Spinal cord (tissue), 10 donors: ENCODE results near the gene DTX3. TPM values are rescaled to one million over a fixed set of nuclear protein-coding genes. Genes with fewer than 3 reads are reported as not detected.

ENCODE experiments used
- DNase-seq, 6 donors: peaks; one replicate each; pipeline versions ENCODE4 v3.0.0 to v3.0.0-alpha.2; 2013 to 2015; ENCODE audit warnings: low spot score in 6 of 6, low read depth in 4 of 6
- H3K27ac ChIP-seq: one replicate; pipeline ENCODE4 v1.5.1; 2013; ENCODE audit warnings: low read depth, low read length, control low read depth
- H3K27me3 ChIP-seq: one replicate; pipeline ENCODE4 v1.6.1; 2013; ENCODE audit warnings: low read length; ENCODE audit not compliant: control insufficient read depth, insufficient read depth
- H3K36me3 ChIP-seq: one replicate; pipeline ENCODE4 v1.6.1; 2013; ENCODE audit warnings: low read length; ENCODE audit not compliant: control insufficient read depth, insufficient read depth
- H3K4me1 ChIP-seq: one replicate; pipeline ENCODE4 v1.6.1; 2013; ENCODE audit warnings: low read length; ENCODE audit not compliant: control insufficient read depth, insufficient read depth
- H3K4me3 ChIP-seq: one replicate; pipeline ENCODE4 v1.5.1; 2013; ENCODE audit warnings: low read depth, low read length, control low read depth
- H3K9me3 ChIP-seq: one replicate; pipeline ENCODE4 v1.6.1; 2013; ENCODE audit warnings: low read length; ENCODE audit not compliant: control insufficient read depth, insufficient read depth
- WGBS: methylation state at CpG from one replicate; pipeline ENCODE4 v1.1.5; 2013; ENCODE audit warnings: missing lambda C conversion rate; ENCODE audit not compliant: insufficient coverage; 5-methylcytosine and 5-hydroxymethylcytosine counted together
- polyA plus RNA-seq, 2 donors: library from polyadenylated mRNA; unstranded; fragments of 120-200 nt; gene quantifications; one replicate each; pipeline ENCODE4 v1.2.1, GENCODE V29; 2013; ENCODE audit not compliant: insufficient read length in 2 of 2
- total RNA-seq, 2 donors: library from RNA; depleted of rRNA in 1 of 2; stranded (reverse); fragments of 120-200 nt in 1 of 2; fragments of >200 nt in 1 of 2; gene quantifications; one replicate each; pipeline versions ENCODE4 v1.2.3 to v1.2.4, GENCODE V29; 2013 to 2014
- donor health status: healthy.

Gene DTX3
- total and polyA plus RNA-seq, 4 donors = 36.2 to 162 (median 105) TPM

- 70% methylated on average over 2 of the region's 2 CpGs for WGBS
- peaks cover 32% of the 10 kb centered on the region for H3K4me1 ChIP-seq
- no peak for DNase-seq
- peaks cover 79% of the 10 kb centered on the region for H3K27me3 ChIP-seq
- H3K9me3 ChIP-seq = no peaks in the 10 kb centered on the region
- no peak overlapping the region for H3K4me3 ChIP-seq
- H3K36me3 ChIP-seq = peaks cover 28% of the 10 kb centered on the region
- no peak overlapping the region for H3K27ac ChIP-seq
Measured at GRCh38 chr12:57623385-57623784, 18.8 kb downstream of the DTX3 start.

GRCh38 chr12:57623811-57624390 is 19.3 kb downstream of the DTX3 start:
- H3K4me3 ChIP-seq = no peak overlapping the region
- H3K36me3 ChIP-seq = peaks cover 33% of the 10 kb centered on the region
- H3K9me3 ChIP-seq = no peaks in the 10 kb centered on the region
- DNase-seq = no peak
- H3K4me1 ChIP-seq = peaks cover 32% of the 10 kb centered on the region
- WGBS = 62% methylated on average over 3 of the region's 5 CpGs
- no peak overlapping the region for H3K27ac ChIP-seq
- peaks cover 84% of the 10 kb centered on the region for H3K27me3 ChIP-seq

- DNase-seq = no peak
- WGBS = 70% methylated on average over 8 of the region's 8 CpGs
- peaks cover 79% of the 10 kb centered on the region for H3K27me3 ChIP-seq
Measured at GRCh38 chr12:57624441-57625220, 20.0 kb downstream of the DTX3 start.

GRCh38 chr12:57625261-57626032 is 20.8 kb downstream of the DTX3 start:
- DNase-seq = no peak
- Histone ChIP-seq H3K4me3 (no peak overlapping the region), H3K36me3 (peaks cover 37% of the 10 kb centered on the region), H3K27ac (no peak overlapping the region), H3K27me3 (peaks cover 76% of the 10 kb centered on the region), H3K4me1 (peaks cover 31% of the 10 kb centered on the region), H3K9me3 (no peaks in the 10 kb centered on the region)
- WGBS = 69% methylated on average over 11 of the region's 12 CpGs

More at GRCh38 chr12:57624441-57625220, 20.0 kb downstream of the DTX3 start:
- Histone ChIP-seq H3K9me3 (no peaks in the 10 kb centered on the region), H3K27ac (no peak overlapping the region), H3K4me1 (peaks cover 30% of the 10 kb centered on the region), H3K36me3 (peaks cover 32% of the 10 kb centered on the region), H3K4me3 (no peak overlapping the region)

- H3K4me3 ChIP-seq = no peak overlapping the region
- peaks cover 37% of the 10 kb centered on the region for H3K36me3 ChIP-seq
- DNase-seq = no peak
- H3K27ac ChIP-seq = no peak overlapping the region
- H3K4me1 ChIP-seq = peaks cover 31% of the 10 kb centered on the region
- peaks cover 76% of the 10 kb centered on the region for H3K27me3 ChIP-seq
- WGBS = 38% methylated on average over 11 of the region's 13 CpGs
- no peaks in the 10 kb centered on the region for H3K9me3 ChIP-seq
Measured at GRCh38 chr12:57626111-57626920, 21.7 kb downstream of the DTX3 start.

- 44% methylated on average over 2 of the region's 9 CpGs for WGBS
- Histone ChIP-seq H3K27me3 (peaks cover 76% of the 10 kb centered on the region), H3K4me3 (no peak overlapping the region)
Measured at GRCh38 chr12:57626921-57627445, 22.4 kb downstream of the DTX3 start.

GRCh38 chr12:57627501-57628279 is 23.1 kb downstream of the DTX3 start:
- WGBS = 19% methylated on average over 55 of the region's 67 CpGs
- H3K27me3 ChIP-seq = peaks cover 77% of the 10 kb centered on the region

More at GRCh38 chr12:57626921-57627445, 22.4 kb downstream of the DTX3 start:
- H3K9me3 ChIP-seq = no peaks in the 10 kb centered on the region
- peaks cover 37% of the 10 kb centered on the region for H3K36me3 ChIP-seq
- H3K27ac ChIP-seq = no peak overlapping the region
- H3K4me1 ChIP-seq = peaks cover 31% of the 10 kb centered on the region
- no peak for DNase-seq

GRCh38 chr12:57628280-57629191 is 23.9 kb downstream of the DTX3 start:
- WGBS = 39% methylated on average over 20 of the region's 29 CpGs
- Histone ChIP-seq H3K27ac (no peak overlapping the region), H3K36me3 (peaks cover 37% of the 10 kb centered on the region), H3K4me3 (no peak overlapping the region), H3K9me3 (no peaks in the 10 kb centered on the region), H3K4me1 (peaks cover 45% of the 10 kb centered on the region), H3K27me3 (peaks cover 73% of the 10 kb centered on the region)
- no peak for DNase-seq

More at GRCh38 chr12:57627501-57628279, 23.1 kb downstream of the DTX3 start:
- H3K36me3 ChIP-seq = peaks cover 37% of the 10 kb centered on the region
- H3K4me3 ChIP-seq = no peak overlapping the region
- DNase-seq = no peak
- H3K9me3 ChIP-seq = no peaks in the 10 kb centered on the region
- peaks cover 37% of the 10 kb centered on the region for H3K4me1 ChIP-seq
- no peak overlapping the region for H3K27ac ChIP-seq
